GM03348 (cell line): ENCODE measurements around the gene ETFB.

ENCODE experiments used
- DNase-seq: peaks from one replicate; pipeline ENCODE4 v3.0.0; 2012; ENCODE audit warnings: low spot score

Gene ETFB

DNA sequence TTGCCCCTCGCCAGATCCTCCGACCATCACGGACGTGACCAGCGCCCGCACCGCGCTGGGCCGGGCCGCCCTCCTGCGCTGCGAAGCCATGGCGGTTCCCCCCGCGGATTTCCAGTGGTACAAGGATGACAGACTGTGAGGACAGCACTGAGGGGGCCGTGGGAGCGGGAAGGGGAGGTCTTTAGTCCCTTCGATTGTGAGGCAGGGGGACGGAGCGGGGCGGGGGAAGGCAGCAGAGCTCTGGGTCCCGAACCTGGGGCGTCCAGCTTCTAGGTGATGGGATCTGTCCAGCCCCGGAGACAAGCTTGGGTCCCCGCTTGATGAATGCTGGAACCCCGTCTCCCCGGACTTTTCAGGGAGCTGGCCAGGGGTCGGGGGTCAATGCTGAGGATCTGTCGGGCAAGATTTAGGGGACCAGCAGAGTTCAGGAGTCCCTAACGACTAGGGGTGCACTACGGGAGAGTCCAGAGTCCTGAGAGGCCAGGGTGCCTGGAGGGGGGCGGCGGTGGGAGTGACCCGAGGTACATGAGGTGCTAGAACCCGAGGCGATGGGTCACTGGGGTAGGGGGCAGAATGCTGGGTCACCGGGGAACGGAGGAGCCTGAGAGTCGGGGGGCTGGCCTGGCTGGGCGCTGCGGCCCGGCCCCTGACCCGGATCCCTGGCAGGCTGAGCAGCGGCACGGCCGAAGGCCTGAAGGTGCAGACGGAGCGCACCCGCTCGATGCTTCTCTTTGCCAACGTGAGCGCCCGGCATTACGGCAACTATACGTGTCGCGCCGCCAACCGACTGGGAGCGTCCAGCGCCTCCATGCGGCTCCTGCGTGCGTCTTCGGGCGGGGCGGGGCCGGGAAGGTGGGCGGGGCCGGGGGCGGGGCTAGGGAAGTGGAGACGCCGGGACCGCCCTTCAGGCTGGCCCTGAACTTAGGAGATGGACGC, 38.9 kb downstream of the ETFB start:
- peak; percentile 80 for DNase-seq

DNA sequence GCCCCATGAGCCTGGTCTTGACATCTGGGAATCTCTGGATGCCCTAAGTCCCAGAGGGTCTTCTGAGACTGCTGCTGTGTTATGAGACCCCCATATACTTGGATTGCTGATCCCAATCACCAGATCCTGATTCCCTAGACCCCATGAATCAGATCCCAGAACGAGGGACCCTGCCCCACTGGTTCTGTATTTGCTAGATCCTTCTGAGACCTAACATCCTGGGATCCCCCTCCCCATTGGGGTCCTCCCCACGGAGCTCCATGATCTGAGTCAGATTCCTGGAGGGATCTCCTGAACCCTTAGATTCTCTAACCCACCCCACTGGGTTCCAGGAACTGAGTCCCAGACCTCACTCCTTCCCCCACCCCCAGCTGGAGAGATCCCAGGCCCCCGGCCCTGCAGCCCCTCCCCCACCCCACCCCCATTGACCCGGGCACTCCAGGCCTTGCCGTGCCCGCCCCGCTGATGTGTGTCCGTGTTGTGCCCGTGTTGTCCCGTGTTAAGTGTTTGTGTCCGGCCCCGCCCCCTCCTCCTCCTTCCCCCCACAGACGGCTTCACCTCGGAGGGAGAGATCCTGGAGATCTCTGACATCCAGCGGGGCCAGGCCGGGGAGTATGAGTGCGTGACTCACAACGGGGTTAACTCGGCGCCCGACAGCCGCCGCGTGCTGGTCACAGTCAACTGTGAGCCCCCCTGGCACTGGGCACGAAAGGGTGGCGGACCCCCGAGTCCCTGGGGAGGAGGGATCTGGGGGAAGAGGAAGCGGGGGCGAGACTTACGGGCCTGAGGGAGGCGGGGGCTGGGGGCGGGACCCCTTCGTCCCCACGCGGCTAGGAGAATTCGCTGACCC, 39.7 kb downstream of the ETFB start:
- no peak for DNase-seq

DNA sequence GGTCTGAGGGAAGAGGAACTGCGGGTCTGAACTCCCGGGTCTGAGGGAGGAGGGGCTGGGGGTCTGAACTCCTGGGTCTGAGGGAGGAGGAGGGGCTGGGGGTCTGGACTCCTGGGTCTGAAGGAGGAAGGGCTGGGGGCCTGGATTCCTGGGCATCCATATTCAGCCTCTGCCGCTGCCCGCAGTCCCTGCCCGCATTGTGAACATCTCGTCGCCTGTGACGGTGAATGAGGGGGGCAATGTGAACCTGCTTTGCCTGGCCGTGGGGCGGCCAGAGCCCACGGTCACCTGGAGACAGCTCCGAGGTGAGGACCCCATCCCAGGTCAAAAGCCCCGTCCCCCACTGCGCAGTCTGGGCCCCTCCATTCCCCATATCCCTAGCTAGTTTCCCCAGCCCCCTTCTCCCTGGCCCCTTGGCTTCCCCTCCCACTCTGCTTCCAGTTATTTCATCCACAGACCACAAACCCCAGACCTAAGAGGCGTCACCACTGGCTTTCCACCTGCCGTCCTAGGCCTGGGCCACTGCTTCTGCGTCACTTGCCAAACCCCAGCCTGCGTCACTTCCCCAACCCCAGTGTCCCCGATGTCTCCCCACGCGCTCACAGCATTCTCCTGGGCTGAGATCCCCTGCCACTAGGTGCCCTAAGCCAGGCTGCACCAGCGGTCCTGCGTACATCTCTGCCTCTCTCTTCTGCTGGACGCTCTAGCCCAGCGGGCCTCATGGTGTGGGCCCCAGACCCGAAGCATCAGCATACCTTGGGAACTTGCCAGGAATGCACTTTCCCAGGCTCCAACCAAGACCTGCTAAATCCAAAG, 40.8 kb downstream of the ETFB start:
- no peak for DNase-seq

DNA sequence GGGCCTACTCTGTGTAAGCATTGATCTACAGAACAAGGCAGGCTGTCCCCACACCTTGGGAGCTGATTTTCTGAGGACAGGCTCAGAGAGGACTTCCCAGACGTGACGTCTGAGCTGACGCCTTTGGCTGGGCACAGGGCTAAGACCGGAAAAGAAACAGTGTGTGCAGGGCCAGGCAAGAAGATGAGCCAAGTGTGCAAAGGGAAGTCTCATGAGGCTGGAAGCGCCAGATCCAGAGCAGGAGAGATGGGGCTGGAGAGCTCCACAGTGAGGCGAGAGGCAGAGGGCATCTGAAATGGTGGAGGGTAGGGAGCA, 42.1 kb downstream of the ETFB start:
- DNase-seq, result no peak

DNA sequence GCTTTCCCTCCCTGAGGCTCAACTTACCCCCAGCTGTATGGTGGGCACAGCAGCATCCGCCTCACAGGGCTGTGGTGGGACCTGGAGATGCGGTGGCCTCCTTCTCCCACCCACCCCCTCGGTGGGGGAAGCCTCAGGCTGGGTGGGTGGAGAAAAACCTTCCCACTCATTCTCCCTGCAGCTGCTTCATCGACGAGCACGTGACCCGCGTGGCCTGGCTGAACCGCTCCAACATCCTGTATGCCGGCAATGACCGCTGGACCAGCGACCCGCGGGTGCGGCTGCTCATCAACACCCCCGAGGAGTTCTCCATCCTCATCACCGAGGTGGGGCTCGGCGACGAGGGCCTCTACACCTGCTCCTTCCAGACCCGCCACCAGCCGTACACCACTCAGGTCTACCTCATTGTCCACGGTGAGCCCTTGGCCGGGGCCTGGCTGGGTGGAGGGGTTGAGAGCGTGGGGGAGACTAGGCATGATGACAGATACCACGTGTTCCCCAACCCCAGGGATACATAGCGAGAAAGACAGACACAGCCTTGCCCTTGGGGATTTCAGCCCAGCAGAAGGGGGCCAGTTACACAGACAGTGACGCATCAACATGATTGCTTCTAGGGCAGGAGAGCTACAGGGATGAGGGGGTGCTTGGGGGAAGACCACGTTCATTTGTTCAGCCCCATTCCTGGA, 42.6 kb downstream of the ETFB start:
- no peak for DNase-seq

DNA sequence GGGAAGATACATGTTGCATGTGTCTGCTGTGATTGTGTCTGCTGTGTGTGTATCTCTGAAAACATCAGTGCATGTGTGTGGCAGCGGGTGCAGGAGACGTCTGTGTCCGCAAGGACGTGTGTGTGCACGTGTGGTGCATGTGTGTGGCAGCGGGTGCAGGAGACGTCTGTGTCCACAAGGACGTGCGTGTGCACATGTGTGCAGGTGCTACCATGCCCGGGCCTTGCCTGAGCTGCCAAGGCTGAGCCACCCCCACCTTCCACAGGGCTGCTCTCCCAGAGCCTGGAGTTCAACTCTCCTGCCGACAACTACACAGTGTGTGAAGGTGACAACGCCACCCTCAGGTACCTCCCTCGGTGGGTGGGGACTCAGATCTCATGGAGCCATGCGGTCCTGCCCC, 44.4 kb downstream of the ETFB start:
- no peak for DNase-seq

DNA sequence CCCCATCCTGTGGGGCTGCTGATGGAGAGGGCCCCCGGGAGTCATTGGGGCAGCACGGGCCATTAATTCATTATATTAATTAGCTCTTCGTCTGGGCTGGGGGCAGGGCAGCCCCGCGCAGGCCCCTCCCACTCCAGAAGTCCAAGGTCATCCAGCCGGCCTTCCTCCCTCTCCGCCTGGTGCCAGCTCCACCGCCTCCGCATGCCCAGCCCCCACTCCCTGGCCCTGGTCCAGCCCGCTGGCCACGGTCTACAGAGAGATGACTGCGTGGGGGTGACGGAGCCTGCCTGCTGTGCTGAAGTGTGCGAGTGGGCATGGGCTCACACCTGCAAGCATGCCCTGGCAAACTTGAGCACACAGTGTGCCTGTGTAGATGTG, 45.9 kb downstream of the ETFB start:
- no peak for DNase-seq

DNA sequence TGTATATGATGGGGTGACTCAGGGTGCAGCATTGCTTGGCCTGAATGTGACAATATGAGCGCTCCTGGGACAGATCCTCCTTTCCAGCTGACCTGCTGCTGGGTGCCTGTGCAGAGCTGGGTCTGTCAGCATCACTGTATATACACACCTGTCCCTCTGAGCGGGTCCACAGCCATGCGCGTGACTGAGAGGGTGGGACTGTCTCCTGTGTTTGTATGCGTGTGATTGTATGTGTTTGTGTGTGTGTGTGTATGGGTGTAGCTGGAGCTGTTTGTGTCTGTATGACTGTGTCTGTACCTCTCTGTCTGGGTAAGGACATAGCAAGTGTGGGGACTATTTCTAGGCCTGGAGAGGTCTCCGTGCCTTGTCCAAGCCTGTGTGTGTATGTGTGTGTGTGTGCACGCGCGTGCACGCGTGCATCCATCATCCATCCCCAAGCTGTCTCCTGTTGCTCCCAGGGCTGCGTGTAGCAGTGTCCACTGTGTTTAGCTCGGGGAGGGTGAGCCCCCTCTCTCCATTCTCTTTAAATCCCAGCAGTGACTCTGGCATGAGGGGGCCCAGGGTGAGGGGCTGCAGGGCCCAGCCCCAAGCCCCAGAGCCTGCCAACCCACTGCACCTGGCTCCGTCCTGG, 46.4 kb downstream of the ETFB start:
- no peak for DNase-seq

DNA sequence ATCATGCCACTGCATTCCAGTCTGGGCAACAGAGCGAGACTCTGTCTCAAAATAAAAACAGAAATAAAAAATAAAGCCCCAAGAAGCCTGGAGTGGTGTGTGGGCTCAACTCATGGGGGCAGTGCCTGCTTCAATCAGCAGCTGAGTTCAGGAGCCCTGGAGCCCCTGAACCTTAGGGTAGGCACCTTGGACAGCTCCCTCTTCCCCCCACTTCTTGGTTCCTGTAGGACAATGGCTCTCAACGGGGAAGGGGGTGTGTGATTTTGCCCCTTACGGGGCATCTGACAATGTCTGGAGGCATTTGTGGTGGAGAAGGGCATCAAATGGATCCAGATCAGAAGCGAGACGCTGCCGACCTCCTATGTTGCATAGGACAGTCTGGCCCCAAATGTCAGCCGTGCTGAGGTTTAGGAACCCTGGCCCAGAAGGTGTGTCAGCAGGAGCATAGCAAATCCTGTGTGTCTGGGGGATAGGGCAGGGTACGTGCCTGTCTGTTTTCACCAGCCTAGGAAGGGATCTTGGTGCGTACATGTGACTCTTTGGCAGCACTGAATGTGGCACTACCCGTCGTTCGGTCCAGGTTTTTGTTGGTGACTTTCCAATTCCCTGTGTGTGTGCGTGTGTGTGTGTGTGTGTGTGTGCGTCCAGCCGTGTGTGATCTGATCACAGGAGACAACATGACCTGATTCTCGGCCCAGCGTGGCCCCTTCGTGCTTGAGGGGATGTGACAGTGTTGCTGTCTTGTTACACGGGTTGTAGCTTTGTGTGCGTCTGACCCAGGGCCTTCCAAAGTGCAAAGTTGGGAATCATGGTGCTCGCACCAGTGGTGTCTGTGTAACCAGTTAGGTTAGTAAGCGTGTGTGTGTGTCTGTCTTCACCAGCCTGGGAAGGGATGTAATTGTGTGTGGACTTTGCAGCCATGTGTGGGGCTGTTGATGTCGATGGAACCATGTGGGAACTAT, 47.2 kb downstream of the ETFB start:
- no peak for DNase-seq

DNA sequence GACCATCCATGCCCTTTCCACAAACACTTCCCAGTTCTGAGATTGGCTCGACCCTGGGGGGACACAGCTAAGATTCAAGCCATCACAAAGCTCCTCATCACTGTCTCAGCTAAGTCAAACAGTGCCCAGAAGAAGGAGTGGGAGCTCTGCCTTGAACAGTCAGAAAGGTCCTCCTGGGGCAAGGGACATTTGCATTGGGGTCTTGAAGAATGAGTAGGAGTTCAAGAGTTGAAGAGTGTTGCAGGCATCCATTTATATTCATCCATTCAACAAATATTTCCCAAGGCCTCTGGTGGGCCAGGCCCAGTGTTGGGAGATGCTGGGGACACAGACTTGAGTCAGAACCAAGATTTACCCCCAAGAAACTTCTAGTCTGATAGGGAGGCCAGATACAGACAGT, 48.2 kb downstream of the ETFB start:
- no peak for DNase-seq

DNA sequence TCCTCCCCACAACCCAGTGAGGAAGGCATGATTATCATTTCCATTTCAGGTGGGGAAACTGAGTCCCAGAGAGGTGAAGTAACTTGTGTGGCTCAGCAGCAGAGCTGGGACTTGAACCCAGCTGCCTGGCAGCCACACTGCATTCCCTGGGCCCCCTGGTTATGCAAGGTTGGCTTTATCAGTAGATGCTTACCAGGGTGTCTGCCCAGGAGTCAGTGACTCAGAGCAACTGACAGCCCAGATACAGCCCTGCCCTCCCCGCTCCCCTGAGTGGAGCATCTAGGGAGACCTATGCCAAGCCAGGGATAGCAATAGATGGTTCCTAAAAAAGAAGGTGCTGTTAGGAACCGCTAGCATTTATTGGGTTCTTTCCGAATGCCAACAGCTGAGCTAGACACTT, 48.8 kb downstream of the ETFB start:
- DNase-seq, result no peak

DNA sequence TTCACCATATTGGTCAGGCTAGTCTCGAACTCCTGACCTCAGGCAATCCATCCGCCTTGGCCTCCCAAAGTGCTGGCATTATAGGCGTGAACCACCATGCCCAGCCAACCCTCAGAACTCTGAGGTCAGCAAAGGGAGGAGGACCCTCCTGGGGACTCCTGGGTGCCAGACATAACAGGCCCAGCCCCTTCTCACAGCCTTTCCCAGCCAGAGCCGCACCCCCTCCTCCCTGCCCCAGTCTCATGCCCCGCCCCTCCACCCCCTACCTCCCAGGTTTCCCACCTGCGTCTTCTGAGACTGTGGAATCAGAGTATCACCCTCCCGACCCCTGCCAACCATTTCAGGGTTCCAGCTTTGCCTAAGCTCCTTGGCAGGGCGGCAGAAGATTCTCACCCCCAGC, 49.5 kb downstream of the ETFB start:
- DNase-seq, result no peak

DNA sequence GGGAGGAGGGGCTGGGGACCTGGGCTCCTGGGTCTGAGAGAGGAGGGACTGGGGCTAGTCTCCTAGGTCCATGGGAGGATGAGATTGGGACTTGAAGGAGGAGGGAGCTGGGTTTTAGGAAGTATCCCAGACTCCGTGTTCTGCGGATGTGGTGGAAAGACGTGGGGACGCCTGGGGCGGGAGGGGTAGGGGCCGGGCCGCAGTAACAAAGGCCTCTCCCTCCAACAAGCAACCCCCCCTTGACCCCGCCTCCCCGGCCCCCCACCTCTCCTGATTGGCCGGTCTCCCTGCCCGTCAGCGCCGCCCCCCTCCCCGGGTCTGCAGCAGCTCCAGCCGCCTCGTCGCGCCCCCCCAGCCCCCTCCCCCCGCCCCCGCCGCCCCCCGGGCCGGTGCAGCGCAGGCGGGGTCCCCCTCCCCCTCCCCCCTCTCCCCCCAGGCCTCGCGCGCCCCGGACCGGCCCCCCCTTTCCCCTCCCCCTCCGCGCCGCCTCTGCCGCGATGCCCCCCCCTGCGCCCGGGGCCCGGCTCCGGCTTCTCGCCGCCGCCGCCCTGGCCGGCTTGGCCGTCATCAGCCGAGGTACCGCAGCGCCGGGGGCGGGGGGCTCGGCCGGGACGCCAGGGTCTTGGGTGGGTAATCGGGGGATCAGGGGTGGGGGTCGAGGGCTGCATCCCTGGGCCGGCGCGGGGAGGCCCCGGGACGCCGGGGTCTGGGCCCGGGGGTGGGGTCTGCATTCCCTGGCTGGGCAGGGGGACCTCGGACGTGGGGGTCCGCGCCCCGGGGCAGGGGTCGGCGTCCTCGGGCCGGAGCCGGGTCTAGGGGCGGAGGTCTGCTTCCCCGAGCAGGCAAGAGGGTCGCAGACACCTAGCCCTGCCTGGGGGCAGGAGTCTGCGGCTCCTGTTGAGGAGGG, 54.6 kb downstream of the ETFB start, which contains the start of gene IGLON5:
Gene IGLON5 (plus strand): TSS at position 294 of the 907 bp plus-strand sequence. CDS start 204 bp downstream, at position 498.
- no peak for DNase-seq

DNA sequence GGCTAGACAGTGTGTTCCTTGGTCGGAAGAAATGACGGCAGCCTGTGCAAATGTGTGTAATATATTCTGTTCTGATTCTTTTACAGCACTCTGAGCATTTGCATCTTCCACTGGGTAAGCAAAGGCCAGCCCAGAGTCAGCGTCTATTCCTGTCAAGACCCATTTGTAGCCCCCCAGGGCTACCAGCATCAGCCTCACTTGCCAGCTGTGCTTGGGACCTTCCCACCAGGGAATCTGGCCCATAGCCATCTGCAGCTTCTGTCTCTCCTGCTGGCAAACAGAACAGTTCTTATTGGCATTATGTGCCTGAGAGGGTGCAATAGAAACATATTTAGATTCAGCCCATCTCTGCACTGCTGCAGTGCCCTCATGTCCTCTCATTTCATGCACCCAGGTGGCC, 60.7 kb downstream of the ETFB start:
- no peak for DNase-seq

DNA sequence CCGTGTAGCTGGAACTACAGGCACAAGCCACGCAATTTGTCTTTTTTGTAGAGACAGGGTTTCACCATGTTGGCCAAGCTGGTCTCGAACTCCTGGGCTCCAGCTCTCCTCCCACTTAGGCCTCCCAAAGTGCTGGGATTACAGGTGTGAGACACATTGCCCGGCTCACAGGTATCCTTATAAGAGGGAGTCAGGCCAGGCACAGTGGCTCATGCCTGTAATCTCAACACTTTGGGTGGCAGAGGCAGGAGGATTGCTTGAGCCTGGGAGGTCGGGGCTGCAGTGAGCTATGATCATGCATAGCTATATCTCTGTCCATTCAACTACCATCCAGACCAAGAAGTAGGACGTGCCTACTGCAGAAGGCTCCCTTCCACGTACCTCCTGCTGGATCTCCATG, 64.9 kb downstream of the ETFB start:
- DNase-seq, result no peak

DNA sequence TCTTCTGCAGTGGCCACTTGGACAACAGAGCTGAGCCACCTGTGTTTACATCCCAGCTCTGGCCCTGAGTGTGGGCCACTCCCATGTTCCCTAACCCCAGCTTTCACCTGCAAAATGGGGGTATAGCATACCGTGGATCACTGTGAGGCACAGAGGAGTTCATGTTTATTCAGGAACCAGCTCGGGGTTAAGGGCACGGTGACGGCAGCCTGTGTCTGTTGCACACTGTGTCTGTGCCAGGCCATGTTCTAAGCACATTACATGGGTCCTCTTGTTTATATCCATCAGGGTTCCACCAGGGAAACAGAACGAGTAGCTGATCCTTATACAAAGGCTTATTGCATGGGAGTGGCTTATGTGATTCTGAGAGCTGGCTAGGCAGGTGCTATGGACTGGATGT, 68.8 kb downstream of the ETFB start:
- no peak for DNase-seq

DNA sequence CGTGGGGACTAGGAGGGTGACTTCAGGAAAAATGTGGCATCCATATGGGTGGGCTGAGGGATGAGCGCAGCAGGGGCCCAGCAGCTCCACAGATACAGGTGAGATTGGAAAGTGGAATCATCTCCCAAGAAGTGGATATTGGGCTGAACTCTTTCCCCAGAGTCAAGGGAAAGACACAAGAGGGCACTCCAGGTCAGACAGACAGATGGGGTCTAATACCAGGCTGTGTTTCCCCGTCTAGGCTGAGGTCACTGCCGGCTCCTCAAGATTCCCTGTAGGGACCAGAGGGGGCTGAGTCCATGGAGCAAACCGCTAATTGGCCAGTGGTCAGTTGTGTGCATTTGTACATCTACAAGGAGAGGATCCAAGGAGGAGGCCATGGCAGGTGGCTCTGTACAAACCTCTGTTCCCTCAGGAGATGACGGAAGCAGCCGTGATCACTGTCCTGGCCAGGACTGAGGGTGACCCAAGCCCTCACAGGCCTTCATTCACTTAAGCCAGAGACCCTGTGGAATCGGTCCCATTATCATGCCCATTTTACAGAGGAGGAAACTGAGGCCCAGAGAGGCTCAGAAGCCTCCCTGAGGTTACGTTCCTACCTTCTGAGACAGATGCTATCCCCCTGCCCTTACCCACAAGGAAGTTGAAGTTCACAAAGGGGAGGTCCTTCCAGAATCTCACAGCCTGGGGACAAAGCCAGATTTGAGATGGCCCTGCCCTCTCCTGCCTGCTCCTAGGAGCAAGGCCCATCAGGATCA, 69.7 kb downstream of the ETFB start:
- no peak for DNase-seq

DNA sequence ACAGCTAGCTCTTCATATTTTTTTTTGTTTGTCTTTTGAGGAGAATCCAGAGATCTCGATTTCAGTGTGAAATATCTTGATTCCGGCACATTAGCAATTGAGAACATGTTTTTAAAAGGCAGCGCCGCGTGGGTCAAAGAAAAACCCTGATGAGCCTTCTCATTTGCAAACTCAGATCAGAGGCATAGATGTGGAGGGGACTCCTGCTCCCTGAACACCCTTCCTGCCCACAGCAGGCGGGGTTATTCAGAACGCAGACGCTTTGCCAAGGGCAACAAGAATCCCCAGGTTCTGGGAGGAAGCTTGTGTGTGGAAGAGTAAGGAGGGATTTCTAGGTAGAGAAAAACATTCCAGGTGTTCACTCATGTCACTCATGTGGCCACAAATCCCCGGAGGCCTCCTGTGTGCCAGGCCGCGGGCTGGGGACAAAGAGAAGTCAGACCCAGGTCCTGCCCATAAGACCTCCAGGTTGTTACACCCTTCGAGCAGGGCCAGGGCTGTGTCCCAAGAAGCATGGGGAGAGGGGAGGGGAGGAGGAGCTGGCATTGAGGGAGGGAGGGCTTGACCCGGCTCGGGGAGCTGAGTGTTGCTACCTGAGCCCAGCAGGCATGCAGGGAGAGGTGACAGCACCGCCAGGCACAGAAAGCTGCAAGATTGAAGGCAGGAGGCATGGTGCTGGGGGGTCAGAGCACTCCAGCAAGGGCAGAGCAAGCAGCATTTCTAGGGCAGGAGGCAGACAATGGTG, 70.6 kb downstream of the ETFB start:
- no peak for DNase-seq
